ENCODE measurements around the gene KIF19. TPM values are rescaled to one million over a fixed set of nuclear protein-coding genes. Genes with fewer than 3 reads are reported as not detected.

The KIF19 gene
- total and polyA plus RNA-seq, 2 experiments from 2014 or later: 0.46 to 0.80 TPM

DNA sequence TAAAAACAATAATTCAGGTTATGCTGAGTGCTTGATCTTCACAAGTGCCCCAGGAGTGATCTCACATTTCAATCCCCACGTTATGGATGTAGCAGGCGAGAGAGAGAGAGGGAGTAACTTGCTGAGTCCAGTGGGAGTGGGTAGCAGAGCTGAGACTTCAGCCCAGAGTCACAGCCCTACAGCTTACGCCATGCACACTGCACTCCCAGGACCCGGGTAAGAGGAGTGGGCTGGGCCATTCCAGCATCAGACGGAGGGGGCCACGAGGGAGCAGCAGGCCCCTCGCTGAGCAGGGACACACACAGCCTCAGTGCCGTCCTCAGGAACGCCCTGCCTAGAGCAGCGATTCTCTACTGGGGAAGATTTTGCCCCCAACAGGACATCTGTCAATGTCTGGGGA is 9.8 kb upstream of the KIF19 start:
- Histone ChIP-seq H4K20me1 (ENCODE audit: insufficient read depth, poor library complexity, severe bottlenecking) (no peaks in the 10 kb centered on the region), H2AFZ (no peak overlapping the region), H3K9me3 (ENCODE audit: low read depth) (no peaks in the 10 kb centered on the region), H3K9me2 (replicated peaks; ENCODE audit: insufficient read depth) (no peaks in the 10 kb centered on the region), H3K27ac (no peak overlapping the region), H3K4me3 (no peak overlapping the region), H3K36me3 (replicated peaks; ENCODE audit: insufficient read depth, low read depth) (no peaks in the 10 kb centered on the region), H3K4me1 (ENCODE audit: insufficient read depth) (no peaks in the 10 kb centered on the region), H3K4me2 (no peak overlapping the region), H3K27me3 (no peaks in the 10 kb centered on the region), H3K79me2 (no peaks in the 10 kb centered on the region)
- WGBS (ENCODE audit: low lambda C conversion rate, missing lambda C conversion rate): 65% methylated on average over 10 of the region's 10 CpGs
- TF ChIP-seq EZH2phosphoT487 (IDR thresholded peaks at IDR 0.05; ENCODE audit: low read depth, severe bottlenecking, unreplicated experiment): no peak
- TF ChIP-seq, protein P1, sequence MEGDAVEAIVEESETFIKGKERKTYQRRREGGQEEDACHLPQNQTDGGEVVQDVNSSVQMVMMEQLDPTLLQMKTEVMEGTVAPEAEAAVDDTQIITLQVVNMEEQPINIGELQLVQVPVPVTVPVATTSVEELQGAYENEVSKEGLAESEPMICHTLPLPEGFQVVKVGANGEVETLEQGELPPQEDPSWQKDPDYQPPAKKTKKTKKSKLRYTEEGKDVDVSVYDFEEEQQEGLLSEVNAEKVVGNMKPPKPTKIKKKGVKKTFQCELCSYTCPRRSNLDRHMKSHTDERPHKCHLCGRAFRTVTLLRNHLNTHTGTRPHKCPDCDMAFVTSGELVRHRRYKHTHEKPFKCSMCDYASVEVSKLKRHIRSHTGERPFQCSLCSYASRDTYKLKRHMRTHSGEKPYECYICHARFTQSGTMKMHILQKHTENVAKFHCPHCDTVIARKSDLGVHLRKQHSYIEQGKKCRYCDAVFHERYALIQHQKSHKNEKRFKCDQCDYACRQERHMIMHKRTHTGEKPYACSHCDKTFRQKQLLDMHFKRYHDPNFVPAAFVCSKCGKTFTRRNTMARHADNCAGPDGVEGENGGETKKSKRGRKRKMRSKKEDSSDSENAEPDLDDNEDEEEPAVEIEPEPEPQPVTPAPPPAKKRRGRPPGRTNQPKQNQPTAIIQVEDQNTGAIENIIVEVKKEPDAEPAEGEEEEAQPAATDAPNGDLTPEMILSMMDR (IDR thresholded peaks at IDR 0.05; ENCODE audit: poor library complexity): no peak
- no peak for TF ChIP-seq EZH2 (IDR thresholded peaks at IDR 0.05; ENCODE audit: borderline replicate concordance)
- no peak for DNase-seq (ENCODE audit: low spot score)

GRCh38 chr17:74317071-74317470 is 9.0 kb upstream of the KIF19 start:
- H3K9me3 ChIP-seq (ENCODE audit: low read depth): no peaks in the 10 kb centered on the region
- H2AFZ ChIP-seq: no peak overlapping the region
- no peak overlapping the region for H3K4me3 ChIP-seq
- no peak overlapping the region for H3K4me2 ChIP-seq
- DNase-seq (ENCODE audit: low spot score): no peak
- WGBS (ENCODE audit: low lambda C conversion rate, missing lambda C conversion rate): 80% methylated on average over 16 of the region's 16 CpGs
- no peaks in the 10 kb centered on the region for H3K36me3 ChIP-seq (replicated peaks; ENCODE audit: insufficient read depth, low read depth)
- no peaks in the 10 kb centered on the region for H3K79me2 ChIP-seq
- H3K9me2 ChIP-seq (replicated peaks; ENCODE audit: insufficient read depth): no peaks in the 10 kb centered on the region
- H3K27ac ChIP-seq: no peak overlapping the region
- no peaks in the 10 kb centered on the region for H4K20me1 ChIP-seq (ENCODE audit: insufficient read depth, poor library complexity, severe bottlenecking)
- TF ChIP-seq EZH2 (IDR thresholded peaks at IDR 0.05; ENCODE audit: borderline replicate concordance) (no peak), EZH2phosphoT487 (IDR thresholded peaks at IDR 0.05; ENCODE audit: low read depth, severe bottlenecking, unreplicated experiment) (no peak)
- TF ChIP-seq, protein P1 (IDR thresholded peaks at IDR 0.05; ENCODE audit: poor library complexity): no peak
- no peaks in the 10 kb centered on the region for H3K27me3 ChIP-seq
- no peaks in the 10 kb centered on the region for H3K4me1 ChIP-seq (ENCODE audit: insufficient read depth)

GRCh38 chr17:74318391-74318790 is 7.6 kb upstream of the KIF19 start:
- H3K4me3 ChIP-seq: no peak overlapping the region
- H3K36me3 ChIP-seq (replicated peaks; ENCODE audit: insufficient read depth, low read depth): no peaks in the 10 kb centered on the region
- H3K9me2 ChIP-seq (replicated peaks; ENCODE audit: insufficient read depth): no peaks in the 10 kb centered on the region
- H3K27me3 ChIP-seq: no peaks in the 10 kb centered on the region
- H3K4me1 ChIP-seq (ENCODE audit: insufficient read depth): no peaks in the 10 kb centered on the region
- 92% methylated on average over 10 of the region's 10 CpGs for WGBS (ENCODE audit: low lambda C conversion rate, missing lambda C conversion rate)
- no peaks in the 10 kb centered on the region for H3K79me2 ChIP-seq
- H3K27ac ChIP-seq: no peak overlapping the region
- H3K9me3 ChIP-seq (ENCODE audit: low read depth): no peaks in the 10 kb centered on the region
- no peak overlapping the region for H2AFZ ChIP-seq
- H3K4me2 ChIP-seq: no peak overlapping the region
- DNase-seq (ENCODE audit: low spot score): no peak
- no peaks in the 10 kb centered on the region for H4K20me1 ChIP-seq (ENCODE audit: insufficient read depth, poor library complexity, severe bottlenecking)
- TF ChIP-seq EZH2phosphoT487 (IDR thresholded peaks at IDR 0.05; ENCODE audit: low read depth, severe bottlenecking, unreplicated experiment) (no peak), EZH2 (IDR thresholded peaks at IDR 0.05; ENCODE audit: borderline replicate concordance) (no peak)
- TF ChIP-seq, protein P1 (IDR thresholded peaks at IDR 0.05; ENCODE audit: poor library complexity): no peak

DNA sequence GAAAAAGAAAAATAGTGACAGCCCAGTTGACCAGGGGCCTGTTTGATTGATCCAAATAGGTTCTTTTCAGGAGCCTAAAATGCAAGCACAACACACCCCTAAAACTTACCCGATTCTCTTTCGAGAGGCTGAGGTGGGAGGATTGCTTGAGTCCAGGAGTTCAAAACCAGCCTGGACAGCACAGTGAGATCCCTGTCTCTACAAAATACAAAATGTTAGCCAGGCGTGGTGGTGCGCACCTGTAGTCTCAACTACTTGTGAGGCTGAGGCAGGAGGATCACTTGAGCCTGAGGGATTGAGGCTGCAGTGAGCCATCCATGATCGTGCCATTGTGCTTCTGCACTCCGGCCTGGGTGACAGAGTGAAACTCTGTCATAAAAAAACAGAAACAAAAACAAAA is 1.5 kb upstream of the KIF19 start:
- H3K4me3 ChIP-seq: no peak overlapping the region
- 94% methylated on average over 6 of the region's 6 CpGs for WGBS (ENCODE audit: low lambda C conversion rate, missing lambda C conversion rate)

More for the DNA sequence above, 1.5 kb upstream of the KIF19 start:
- no peak for TF ChIP-seq EZH2phosphoT487 (IDR thresholded peaks at IDR 0.05; ENCODE audit: low read depth, severe bottlenecking, unreplicated experiment)
- TF ChIP-seq, protein P1 (IDR thresholded peaks at IDR 0.05; ENCODE audit: poor library complexity): no peak
- TF ChIP-seq EZH2 (IDR thresholded peaks at IDR 0.05; ENCODE audit: borderline replicate concordance): no peak
- DNase-seq (ENCODE audit: low spot score): no peak
- Histone ChIP-seq H3K36me3 (replicated peaks; ENCODE audit: insufficient read depth, low read depth) (no peaks in the 10 kb centered on the region), H3K79me2 (no peaks in the 10 kb centered on the region), H3K27ac (no peak overlapping the region), H3K9me2 (replicated peaks; ENCODE audit: insufficient read depth) (no peaks in the 10 kb centered on the region), H3K4me1 (ENCODE audit: insufficient read depth) (no peaks in the 10 kb centered on the region), H3K9me3 (ENCODE audit: low read depth) (no peaks in the 10 kb centered on the region), H3K27me3 (peaks cover 33% of the 10 kb centered on the region), H2AFZ (no peak overlapping the region), H4K20me1 (ENCODE audit: insufficient read depth, poor library complexity, severe bottlenecking) (no peaks in the 10 kb centered on the region), H3K4me2 (no peak overlapping the region)
